LNCAP (cell line): Measurements from ENCODE around the gene GHRHR.

Experiments
- TF ChIP-seq, protein P1 (sequence below): fragments of 450-650 bp; IDR thresholded peaks from 2 replicates; pipeline ENCODE4 v1.5.1; 2017; ENCODE audit warnings: mild to moderate bottlenecking

The GHRHR gene

DNA sequence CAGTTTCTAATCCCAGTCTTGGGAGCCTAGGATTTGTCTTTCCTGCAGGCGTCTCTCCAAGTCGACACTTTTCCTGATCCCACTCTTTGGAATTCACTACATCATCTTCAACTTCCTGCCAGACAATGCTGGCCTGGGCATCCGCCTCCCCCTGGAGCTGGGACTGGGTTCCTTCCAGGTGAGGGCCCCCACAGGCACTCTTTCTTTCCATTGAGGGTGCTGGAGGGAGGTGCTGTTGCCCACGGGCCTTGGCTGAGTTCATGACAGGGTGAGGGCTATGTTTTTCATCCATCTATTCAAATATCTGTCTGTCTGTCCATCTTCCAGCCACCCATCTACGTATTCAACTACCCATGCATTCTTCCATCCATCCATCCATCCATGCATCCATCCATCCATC, 12.6 kb downstream of the GHRHR start:
- TF ChIP-seq, protein P1, sequence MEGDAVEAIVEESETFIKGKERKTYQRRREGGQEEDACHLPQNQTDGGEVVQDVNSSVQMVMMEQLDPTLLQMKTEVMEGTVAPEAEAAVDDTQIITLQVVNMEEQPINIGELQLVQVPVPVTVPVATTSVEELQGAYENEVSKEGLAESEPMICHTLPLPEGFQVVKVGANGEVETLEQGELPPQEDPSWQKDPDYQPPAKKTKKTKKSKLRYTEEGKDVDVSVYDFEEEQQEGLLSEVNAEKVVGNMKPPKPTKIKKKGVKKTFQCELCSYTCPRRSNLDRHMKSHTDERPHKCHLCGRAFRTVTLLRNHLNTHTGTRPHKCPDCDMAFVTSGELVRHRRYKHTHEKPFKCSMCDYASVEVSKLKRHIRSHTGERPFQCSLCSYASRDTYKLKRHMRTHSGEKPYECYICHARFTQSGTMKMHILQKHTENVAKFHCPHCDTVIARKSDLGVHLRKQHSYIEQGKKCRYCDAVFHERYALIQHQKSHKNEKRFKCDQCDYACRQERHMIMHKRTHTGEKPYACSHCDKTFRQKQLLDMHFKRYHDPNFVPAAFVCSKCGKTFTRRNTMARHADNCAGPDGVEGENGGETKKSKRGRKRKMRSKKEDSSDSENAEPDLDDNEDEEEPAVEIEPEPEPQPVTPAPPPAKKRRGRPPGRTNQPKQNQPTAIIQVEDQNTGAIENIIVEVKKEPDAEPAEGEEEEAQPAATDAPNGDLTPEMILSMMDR, result no peak

DNA sequence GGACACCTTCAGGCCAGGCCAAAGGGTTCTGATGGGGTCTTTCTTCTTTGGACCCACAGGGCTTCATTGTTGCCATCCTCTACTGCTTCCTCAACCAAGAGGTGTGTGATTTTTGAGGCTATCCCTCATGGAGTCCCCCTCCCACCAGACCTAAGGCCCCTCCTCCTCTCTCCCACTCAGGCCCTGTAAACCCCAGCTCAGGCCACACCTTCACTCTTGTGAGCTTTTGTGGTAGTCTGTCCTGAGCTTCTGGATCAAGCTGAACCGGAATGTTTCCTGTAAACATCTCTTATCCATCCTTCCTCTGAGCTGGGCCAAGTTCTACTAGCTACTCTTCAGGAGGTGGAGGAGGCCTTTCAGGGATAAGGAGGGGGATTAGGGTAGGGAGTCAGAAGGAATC, 13.5 kb downstream of the GHRHR start:
- TF ChIP-seq, protein P1, result no peak

DNA sequence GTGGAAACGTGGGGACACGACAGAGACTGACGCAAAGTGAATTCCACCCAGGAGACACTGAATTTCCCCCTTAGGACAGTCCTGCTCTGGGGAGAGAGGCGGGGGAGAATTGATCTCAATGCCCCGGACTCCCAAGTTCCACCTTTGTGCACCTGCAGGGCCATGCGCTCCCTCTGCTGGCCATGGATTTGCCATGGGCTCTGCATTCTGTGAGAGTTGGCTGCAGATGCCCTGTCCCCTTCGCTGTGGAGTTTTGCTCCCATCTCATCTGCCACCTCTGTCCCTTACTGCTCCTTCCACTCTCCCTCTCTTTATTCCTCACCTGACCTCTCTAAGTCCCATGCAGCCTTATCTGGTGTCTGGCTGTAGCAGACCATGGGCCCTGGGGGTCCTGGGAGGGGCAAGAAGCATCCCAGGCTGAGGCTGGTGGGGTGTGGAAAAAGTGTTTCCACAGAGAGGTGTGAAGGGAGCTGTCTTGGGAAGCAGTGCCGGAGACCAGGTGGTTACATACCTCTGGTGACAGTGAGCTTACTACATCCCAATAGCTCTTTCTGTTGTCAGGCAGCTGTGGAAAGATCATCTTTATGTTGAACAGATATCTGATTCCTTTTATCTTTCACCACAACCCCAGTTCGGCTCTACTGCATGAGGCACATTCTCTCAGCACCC, 14.3 kb downstream of the GHRHR start:
- TF ChIP-seq, protein P1, result peak; percentile 70

DNA sequence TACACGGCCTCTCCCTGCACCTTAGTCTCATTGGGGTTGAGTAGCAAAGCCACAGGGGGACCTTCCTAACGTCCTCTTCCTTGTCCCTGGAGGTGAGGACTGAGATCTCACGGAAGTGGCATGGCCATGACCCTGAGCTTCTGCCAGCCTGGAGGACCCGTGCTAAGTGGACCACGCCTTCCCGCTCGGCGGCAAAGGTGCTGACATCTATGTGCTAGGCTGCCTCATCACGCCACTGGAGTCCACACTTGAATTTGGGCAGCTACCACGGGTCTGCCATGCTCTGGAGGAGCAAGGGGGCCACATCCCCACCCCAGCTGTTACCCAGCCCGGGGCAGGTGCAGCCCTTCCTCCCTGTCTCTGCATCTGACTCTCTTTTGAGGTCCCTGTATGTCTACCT, 15.3 kb downstream of the GHRHR start:
- TF ChIP-seq, protein P1, result no peak

DNA sequence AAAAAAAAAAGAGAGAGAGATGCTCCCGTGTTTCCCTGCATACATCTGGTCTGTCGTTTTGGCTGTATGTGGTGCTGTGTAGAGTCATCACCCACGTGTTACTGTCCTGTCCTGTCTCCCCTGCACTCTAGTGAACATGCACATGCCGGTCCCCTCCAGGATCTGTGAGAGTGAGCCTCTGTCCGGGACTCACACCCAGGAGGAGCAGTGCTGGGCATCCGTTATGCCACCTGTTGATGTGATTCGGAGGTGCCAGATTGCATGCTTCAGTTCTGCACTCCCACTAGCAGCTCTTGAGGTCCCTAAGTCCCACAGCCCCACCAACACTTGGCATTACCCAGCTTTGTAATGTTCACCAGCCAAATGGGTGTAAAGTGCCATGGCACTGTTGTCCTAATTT, 16.4 kb downstream of the GHRHR start:
- TF ChIP-seq, protein P1, result no peak

DNA sequence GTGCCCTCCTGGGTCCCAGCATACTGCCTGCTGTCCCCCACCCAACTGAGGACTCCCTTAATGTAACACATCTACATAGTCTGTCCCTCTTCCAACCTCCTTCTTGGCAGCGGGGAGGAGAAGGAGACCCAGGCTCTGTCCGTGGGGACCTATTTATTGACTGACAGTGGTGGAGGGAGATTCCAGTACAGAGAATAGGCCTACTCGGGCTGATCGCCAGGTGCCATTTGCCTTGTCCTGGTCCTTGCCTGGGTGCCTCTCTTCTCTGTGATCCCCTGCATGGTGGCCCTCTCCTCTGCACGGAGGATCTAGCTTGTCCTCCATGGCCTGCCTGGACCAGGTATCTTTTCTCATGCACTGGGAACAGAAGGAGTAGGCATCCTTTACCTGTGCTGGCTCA, 17.0 kb downstream of the GHRHR start:
- TF ChIP-seq, protein P1, result no peak

DNA sequence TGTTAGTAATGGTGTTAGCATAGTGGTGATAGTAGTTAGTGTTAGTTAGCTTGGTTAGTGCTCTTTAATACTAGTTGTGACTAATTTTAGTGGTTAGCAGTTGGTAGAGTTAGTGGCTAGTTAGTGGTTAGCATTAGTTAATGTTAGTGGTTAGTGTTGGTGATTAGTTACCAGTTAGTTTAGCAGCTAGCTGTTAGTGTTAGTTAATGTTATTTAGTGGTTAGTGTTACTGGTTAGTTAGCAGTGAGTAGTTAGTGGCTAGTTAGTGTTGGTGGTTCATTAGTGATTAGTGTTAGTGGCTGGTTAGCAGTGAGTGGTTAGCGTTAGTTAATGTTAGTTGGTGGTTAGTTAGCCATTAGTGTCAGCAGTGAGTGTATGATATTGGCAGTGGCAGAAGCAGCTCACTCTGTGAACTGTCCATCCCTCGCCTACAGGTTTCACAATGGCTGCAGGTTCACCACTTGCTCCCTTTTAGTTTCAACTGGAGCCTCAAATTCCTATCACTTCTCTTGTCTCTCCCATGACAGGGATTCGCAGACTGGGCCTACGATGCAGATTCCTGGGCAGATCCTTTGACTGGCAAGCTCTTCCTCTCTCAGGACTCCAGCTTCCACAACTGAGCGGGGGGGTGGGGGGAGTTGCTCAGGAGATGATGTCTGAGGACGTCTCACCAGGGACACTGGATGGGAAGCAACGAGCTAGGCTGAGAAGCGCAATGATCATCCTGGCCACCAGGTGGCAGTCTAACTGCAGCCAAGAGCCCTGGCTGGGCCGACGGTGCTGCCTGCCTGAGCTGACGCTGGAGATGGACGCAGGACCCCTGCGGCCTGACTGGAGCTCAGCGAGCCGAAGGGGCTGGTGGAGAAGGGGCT, 19.5 kb downstream of the GHRHR start:
- TF ChIP-seq, protein P1, result peak; percentile 88
